Dendritic cell treated with granulocyte-macrophage colony-stimulating factor and Interleukin-4, amounts not matched to agents 40 ng/mL and 50 ng/mL, for 4 days (primary cell): ENCODE measurements around the gene HHATL.

Experiments used
- H3K27ac Mint-ChIP-seq: one replicate; pipeline ENCODE4 v1.8.0; 2022; ENCODE audit warnings: mild to moderate bottlenecking, mixed read lengths
- H3K27me3 Mint-ChIP-seq: one replicate; pipeline ENCODE4 v1.8.0; 2022; ENCODE audit warnings: mild to moderate bottlenecking, mixed read lengths
- H3K36me3 Mint-ChIP-seq: one replicate; pipeline ENCODE4 v1.8.0; 2022; ENCODE audit warnings: low read depth, mixed read lengths
- H3K4me1 Mint-ChIP-seq: one replicate; pipeline ENCODE4 v1.8.0; 2022; ENCODE audit warnings: low read depth, mixed read lengths
- H3K4me3 Mint-ChIP-seq: one replicate; pipeline ENCODE4 v1.8.0; 2022; ENCODE audit warnings: mild to moderate bottlenecking, moderate library complexity, mixed read lengths
- H3K9me3 Mint-ChIP-seq: one replicate; pipeline ENCODE4 v1.8.0; 2022; ENCODE audit warnings: mixed read lengths
- intact Hi-C: fragments of 100-400 bp; cut with micrococcal nuclease; formaldehyde crosslinking; loops from one replicate; pipeline ENCODE4 v1.15.0; 2022

Gene HHATL

GRCh38 chr3:42712688-42713372 lies 10.2 kb upstream of the HHATL start:
- peaks cover 22% of the 10 kb centered on the region for H3K4me1 Mint-ChIP-seq

GRCh38 chr3:42712344-42712648 lies 9.7 kb upstream of the HHATL start:
- Mint-ChIP-seq H3K4me3 (no peak overlapping the region), H3K36me3 (no peaks in the 10 kb centered on the region)

More at GRCh38 chr3:42712688-42713372, 10.2 kb upstream of the HHATL start:
- intact Hi-C loops = no loop called here
- Mint-ChIP-seq H3K4me3 (no peak overlapping the region), H3K27me3 (no peaks in the 10 kb centered on the region), H3K36me3 (no peaks in the 10 kb centered on the region), H3K9me3 (no peaks in the 10 kb centered on the region), H3K27ac (no peak overlapping the region)

DNA sequence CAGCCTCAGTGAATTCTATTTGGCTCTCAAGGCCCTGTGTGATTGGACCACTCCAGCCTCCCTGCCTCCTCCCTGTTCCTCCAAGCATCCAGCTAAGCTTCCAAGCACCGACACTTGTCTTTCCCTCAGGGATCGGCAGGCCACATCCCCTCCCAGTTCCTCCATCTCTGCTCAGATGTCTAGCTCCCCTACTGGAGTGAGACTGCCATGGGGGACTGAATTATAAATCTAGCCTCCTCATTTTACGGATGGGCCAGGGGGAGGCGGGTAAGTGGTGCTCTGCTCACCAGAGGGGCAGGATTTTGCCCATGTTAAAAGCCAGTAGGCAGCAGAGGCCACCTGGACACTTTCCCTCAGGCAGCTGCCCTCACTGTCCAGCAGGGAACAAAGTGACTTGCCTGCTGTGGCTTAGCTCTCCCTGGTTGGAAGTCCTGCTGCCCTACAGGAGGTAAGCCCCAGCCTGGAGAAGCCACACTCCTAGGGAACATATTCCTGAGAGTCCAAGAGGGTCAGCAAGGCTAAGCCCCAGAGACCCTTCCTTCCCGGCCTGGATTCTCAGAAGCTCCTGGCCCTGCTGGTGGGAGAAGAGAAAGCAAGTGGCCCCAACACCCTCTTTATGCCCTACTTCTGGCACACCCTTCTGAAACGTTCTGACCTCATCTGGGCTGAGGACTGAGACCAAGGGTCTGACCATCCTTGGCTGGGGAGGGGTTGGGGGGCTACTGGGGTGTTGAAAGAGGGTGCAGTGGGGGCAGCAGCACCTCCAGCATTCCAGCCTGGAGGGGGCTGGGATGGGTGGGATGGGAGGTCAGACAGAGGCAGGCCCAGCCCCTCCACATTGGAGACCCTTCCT lies 9.1 kb upstream of the HHATL start:
- H3K27ac Mint-ChIP-seq = no peak overlapping the region
- H3K9me3 Mint-ChIP-seq = no peaks in the 10 kb centered on the region
- H3K4me1 Mint-ChIP-seq = peaks cover 11% of the 10 kb centered on the region
- no peaks in the 10 kb centered on the region for H3K27me3 Mint-ChIP-seq
- H3K36me3 Mint-ChIP-seq = no peaks in the 10 kb centered on the region
- H3K4me3 Mint-ChIP-seq = no peak overlapping the region
- intact Hi-C loops = no loop called here

More at GRCh38 chr3:42712344-42712648, 9.7 kb upstream of the HHATL start:
- H3K27ac Mint-ChIP-seq = no peak overlapping the region
- H3K4me1 Mint-ChIP-seq = peaks cover 17% of the 10 kb centered on the region
- H3K9me3 Mint-ChIP-seq = no peaks in the 10 kb centered on the region
- intact Hi-C loops = no loop called here
- no peaks in the 10 kb centered on the region for H3K27me3 Mint-ChIP-seq

GRCh38 chr3:42710323-42711021 lies 7.9 kb upstream of the HHATL start:
- Mint-ChIP-seq H3K27ac (no peak overlapping the region), H3K36me3 (no peaks in the 10 kb centered on the region), H3K4me3 (no peak overlapping the region), H3K27me3 (no peaks in the 10 kb centered on the region), H3K9me3 (no peaks in the 10 kb centered on the region), H3K4me1 (peaks cover 10% of the 10 kb centered on the region)
- intact Hi-C loops = no loop called here

DNA sequence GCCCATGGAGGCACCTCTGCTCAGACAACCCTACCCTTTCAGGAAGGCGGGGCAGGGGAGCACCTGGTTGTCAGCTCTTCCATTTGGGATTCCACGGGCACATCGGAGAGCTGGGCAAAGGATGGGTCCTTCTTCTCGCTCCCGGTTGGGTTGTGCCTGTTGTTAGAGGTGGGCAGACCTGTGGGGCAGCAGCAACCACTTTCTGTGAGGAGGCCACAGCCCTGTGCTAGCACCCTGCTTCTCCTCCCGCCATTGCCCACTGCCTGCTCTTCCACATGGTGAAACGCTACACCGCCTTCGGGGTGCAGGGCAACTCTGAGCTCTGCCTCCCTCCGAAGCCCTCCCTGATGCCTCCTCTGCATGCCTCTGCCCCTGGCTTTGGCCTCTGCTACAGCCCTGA lies 7.0 kb upstream of the HHATL start:
- Mint-ChIP-seq H3K36me3 (no peaks in the 10 kb centered on the region), H3K4me1 (peaks cover 10% of the 10 kb centered on the region), H3K27ac (no peak overlapping the region), H3K4me3 (no peak overlapping the region), H3K27me3 (no peaks in the 10 kb centered on the region), H3K9me3 (no peaks in the 10 kb centered on the region)
- intact Hi-C loops = no loop called here

- Mint-ChIP-seq H3K9me3 (no peaks in the 10 kb centered on the region), H3K27me3 (no peaks in the 10 kb centered on the region), H3K4me1 (peaks cover 10% of the 10 kb centered on the region), H3K36me3 (no peaks in the 10 kb centered on the region), H3K27ac (no peak overlapping the region), H3K4me3 (no peak overlapping the region)
- intact Hi-C loops = no loop called here
Measured at GRCh38 chr3:42708611-42709151, 6.1 kb upstream of the HHATL start.

DNA sequence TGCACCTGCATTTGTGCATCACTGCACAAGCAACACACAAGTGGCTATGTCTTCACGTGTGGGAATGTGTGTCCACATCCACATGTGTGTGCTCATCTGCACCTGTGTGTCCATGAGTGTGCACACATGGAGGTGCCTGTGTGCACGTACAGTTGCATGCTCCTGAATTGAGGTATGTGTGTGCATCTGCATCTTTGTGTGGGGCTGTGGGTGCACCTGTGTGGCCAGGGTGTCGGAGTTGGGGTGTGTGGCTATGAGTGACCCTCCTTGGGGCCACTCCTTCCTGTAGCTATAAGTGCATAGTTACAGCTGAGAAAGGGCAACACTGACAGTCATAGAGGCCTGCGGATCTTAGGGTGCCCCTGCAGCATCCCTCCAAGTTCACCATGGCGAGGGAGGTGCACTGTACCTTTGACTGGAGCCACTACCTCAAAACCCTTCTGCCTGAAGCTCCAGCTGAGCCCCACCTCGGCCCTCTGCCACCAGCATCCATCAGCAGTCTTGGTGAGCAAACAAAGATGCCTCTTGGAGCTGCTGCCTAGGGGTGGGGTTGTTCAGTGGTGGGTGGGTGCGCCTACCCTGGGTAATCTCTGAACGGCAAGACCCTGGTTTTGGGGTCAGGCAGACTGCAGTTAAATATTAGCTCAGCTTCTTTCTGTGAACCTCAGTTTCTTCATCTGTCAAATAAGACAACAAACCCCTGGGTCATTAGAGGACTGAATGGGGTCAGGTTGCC lies 5.2 kb upstream of the HHATL start:
- no peak overlapping the region for H3K4me3 Mint-ChIP-seq
- peaks cover 5% of the 10 kb centered on the region for H3K4me1 Mint-ChIP-seq
- H3K36me3 Mint-ChIP-seq = no peaks in the 10 kb centered on the region
- H3K9me3 Mint-ChIP-seq = no peaks in the 10 kb centered on the region
- intact Hi-C loops = no loop called here
- H3K27me3 Mint-ChIP-seq = no peaks in the 10 kb centered on the region
- no peak overlapping the region for H3K27ac Mint-ChIP-seq

DNA sequence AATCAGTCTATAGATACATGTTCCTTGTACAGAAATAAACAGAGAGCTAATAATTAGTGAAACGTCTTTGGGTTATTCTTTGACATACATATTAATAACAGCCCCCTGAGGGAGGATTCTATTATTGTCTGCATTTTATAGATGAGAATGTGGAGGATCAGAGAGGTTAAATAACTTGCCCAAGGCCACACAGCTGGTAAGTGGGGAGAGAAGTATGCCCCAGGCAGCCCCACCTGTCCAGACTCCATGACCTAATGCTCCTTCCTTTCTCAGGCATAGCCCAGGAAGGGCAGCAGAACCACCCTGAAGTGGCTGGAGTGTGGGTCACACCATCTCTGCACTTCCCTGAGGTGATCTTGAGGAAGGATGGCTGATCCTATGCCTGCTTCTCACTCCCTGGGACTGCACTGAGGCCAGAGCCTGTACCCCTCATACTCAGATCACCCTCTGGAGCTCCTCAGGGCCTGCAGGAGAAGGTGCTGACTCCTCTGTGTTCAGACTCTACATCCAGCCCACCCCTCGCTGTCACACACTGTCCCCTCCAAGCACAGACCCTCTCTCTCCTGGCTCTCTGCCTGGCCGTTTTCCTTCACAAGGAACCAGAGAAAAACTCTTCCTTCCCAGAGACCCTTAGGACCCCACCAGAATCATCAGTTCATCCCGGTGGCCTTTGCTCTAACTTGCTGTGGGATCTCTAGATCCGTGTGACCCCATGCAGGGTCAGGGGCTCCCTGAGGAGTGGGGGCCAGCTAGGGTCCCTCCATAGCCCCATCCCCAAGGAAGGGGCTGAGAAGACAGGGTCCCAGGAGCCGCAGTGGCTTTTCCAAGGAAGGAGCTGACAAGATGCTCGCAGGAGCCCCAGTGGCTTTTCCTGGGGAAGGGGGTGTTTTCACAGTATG lies 4.4 kb upstream of the HHATL start:
- intact Hi-C loops = no loop called here
- Mint-ChIP-seq H3K36me3 (no peaks in the 10 kb centered on the region), H3K9me3 (no peaks in the 10 kb centered on the region), H3K4me1 (no peaks in the 10 kb centered on the region), H3K27me3 (no peaks in the 10 kb centered on the region), H3K4me3 (no peak overlapping the region), H3K27ac (no peak overlapping the region)

- Mint-ChIP-seq H3K27ac (no peak overlapping the region), H3K9me3 (no peaks in the 10 kb centered on the region), H3K27me3 (peaks cover 3% of the 10 kb centered on the region), H3K4me1 (no peaks in the 10 kb centered on the region), H3K4me3 (no peak overlapping the region), H3K36me3 (no peaks in the 10 kb centered on the region)
- intact Hi-C loops = no loop called here
Measured at GRCh38 chr3:42705962-42706585, 3.5 kb upstream of the HHATL start.

DNA sequence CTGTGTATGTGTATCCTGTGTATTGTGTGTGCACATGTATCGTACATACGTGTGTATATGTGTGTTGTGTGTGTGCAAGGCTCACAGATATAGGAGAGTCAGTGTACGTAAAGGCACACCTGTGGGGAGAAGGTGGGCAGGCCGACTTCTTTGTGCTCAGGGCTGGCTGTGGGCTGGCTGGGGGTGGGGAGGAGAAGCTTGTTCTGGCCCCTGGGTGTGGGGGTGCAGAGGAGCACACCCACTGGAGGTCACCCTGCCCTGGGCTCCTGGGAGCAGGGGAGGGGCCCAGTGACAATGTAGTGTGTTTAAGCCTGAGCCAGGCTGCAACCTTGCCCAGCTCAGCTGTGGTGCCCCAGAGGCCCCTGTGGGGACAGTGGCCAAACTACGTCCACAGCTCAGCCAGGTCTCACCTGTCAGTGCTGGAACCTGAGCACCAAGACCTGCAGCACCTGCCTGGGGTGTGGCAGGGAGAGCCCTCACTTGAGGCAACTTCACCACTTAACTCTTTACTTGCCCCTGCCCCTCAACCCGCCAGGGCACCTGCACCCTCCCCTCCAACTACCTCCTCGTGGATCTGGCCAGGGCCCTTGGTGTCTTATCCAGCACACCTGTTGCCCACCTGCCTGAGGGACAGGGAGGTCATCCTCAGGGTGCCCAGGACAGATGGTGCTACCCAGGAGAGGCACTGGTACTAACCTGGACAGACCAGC lies 2.6 kb upstream of the HHATL start:
- intact Hi-C loops = no loop called here
- Mint-ChIP-seq H3K4me3 (no peak overlapping the region), H3K9me3 (no peaks in the 10 kb centered on the region), H3K36me3 (no peaks in the 10 kb centered on the region), H3K4me1 (no peaks in the 10 kb centered on the region), H3K27ac (no peak overlapping the region), H3K27me3 (peaks cover 5% of the 10 kb centered on the region)

- Mint-ChIP-seq H3K27me3 (peaks cover 10% of the 10 kb centered on the region), H3K36me3 (no peaks in the 10 kb centered on the region), H3K4me1 (no peaks in the 10 kb centered on the region), H3K4me3 (no peak overlapping the region), H3K27ac (no peak overlapping the region), H3K9me3 (no peaks in the 10 kb centered on the region)
- intact Hi-C loops = no loop called here
Measured at GRCh38 chr3:42704136-42704841, 1.7 kb upstream of the HHATL start.

- H3K4me1 Mint-ChIP-seq = no peaks in the 10 kb centered on the region
- no peaks in the 10 kb centered on the region for H3K9me3 Mint-ChIP-seq
- no peak overlapping the region for H3K27ac Mint-ChIP-seq
- H3K4me3 Mint-ChIP-seq = no peak overlapping the region
- H3K36me3 Mint-ChIP-seq = no peaks in the 10 kb centered on the region
- peaks cover 10% of the 10 kb centered on the region for H3K27me3 Mint-ChIP-seq
- intact Hi-C loops = no loop called here
Measured at GRCh38 chr3:42703695-42704025, 1.1 kb upstream of the HHATL start.
